CD4-positive, alpha-beta T cell treated with Interferon gamma for 1 hour (primary cell): ENCODE data around the gene WDR76.

Experiments used
- DNase-seq: peaks from one replicate; pipeline ENCODE4 v3.0.0-alpha.2; 2020

The WDR76 gene

DNA sequence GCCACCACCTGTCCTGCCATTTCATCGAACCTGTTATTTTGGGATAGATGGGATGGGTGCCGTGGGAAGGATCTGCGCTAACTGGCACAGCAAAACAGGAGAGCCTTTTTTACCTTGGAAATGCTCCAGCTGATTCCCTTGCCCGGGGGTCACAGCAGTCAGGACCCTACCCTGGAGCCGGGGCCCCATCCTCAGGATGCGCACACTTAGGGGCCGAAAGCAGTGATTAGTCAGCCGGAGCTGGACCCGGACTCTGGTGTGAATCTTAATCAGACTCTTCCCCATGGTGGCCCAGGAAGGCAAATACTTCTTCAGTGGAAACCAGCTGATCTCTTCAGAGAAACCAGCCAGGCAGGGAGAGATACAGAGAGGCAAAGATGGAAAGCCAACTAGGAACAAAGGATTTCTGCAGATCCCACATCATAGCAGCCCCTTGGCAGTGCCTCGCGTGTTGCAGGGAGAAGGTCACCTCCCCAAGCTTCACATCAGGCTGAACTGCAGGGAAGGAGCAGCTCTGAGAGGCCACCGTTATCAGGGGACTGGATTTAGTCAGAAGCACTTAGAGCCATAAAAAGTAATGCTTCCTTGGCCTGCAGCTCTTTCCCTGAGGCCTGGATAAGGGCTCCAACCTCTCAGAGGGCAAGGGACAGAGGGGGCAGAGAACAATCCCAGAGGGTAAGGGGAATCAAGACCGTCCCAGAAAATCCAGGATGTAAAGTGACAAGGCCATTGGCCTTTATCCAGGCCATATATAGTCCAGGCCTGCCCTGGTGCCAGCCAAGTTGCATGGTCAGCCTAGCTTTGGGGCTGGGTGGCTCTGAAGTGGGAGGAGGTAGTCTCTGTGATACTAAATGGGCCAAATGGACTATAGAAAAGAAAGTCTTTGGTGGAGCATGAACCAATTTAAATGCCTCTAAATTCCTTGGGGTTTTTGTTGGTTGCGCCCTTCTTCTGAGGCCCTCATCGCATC lies 52.9 kb downstream of the WDR76 start:
- DNase-seq, result no peak

GRCh38 chr15:43880406-43881194 lies 53.8 kb downstream of the WDR76 start:
- DNase-seq, result no peak

DNA sequence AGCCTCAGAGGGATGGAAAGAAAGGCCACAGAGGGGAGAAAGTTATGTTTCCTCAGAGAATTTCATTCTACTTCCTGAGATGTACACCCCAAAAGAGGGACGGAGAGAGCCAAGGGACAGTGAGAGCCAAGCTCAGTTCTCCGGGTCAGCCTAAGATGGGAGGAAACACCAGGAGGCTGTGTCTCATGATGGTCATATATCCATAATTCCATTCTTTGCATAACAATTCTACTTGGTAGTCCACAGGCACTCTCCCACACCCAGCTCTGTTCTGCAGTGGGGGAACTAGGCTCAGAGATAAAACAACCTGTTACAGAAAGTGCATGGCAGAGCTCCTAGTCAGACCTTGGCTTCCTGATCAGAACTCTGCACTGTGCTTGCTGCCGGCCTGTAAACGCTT lies 54.4 kb downstream of the WDR76 start:
- DNase-seq, result no peak

GRCh38 chr15:43881944-43882343 lies 55.1 kb downstream of the WDR76 start:
- DNase-seq, result no peak

DNA sequence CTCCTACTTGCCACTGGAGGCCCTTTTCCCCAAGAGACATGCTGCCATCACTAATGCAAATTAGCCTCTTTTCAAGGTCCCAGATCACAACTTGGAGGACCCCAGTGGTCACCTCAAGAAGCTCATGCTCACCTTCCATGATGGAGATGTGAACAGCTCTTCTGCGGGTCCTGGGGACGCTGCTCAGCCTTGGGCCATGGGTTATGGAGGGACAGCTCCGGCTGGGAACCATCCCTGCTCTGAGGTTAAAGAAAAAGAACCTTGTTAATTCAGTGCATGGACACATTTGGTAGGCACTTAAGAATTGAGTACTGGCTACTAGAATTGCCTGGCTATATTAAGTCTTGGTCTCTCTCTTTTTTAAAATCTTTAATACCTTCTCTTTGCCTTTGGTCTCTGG lies 56.8 kb downstream of the WDR76 start:
- no peak for DNase-seq

DNA sequence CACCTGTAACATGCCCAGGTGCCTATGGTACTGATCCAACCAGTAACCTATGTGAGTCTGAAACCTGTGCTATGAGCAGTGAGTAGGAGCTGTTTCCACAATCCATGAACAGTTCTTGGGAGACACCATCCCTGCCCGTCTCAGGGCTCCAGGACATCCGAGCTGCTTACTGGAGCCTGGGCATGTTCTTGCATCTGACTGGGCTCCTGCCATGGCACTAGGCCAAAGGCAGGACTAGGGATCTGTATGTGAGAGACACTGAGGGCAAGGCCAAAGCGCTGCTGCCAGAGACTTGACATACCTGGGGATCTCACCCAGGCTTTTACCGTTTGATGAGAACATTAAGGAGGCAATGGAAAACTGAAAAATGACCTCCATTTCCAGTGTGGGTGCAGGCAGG lies 59.8 kb downstream of the WDR76 start:
- no peak for DNase-seq

DNA sequence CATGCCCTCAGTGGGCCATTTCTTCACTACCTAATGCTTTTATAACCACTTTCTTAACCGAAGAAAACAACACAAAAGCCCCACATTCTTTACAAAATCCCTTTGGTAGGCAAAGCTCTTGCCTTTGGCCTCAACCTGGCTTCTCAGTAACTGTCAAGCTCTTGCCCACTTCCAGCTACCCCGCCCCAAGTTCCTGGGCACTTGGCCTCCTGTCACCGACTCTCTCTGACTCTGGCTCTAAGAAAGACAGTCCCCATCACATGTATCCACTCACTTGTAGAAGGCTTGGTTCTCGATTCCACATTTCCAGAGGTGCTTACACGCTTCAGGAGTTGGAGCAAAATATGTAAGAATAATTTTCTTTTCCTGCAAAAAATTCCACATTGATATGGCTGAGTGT lies 61.1 kb downstream of the WDR76 start:
- DNase-seq, result no peak

DNA sequence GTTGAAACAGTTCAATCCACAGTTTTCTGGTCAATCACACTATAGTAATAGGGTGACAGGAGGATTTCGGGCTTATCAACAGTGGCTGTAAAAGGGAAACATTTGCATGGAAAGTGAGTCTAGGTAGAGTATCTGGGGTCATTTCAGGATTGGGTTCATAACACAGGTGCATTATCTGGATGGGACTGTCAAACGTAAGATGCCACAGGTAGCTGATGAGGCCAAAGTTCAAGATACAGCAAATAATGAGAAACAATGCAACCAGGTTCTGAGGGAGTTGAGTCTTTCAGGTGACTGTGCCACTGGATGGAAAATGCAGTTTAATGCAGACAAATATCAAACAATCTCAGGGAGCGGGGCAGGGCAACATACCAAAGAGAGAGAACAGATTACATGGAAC lies 62.2 kb downstream of the WDR76 start:
- no peak for DNase-seq

DNA sequence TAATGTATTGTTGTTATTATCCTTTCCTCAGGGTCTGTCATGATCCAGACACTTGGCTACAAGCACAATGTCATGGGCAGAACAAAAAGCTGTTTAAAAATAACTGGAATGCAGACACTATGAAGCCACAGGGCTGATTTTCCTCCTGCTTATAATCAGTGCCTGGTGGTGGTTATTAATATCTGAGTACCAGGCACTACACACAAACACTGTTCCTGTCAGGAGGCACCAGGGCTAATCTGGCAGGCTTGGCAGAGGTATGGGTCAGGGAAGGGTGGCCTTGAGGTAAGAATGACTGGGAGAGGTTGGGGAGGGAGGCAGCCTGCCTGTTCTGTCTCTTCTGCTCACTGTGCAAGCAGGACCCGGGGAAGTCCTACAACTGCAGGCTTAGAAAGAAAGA lies 67.2 kb downstream of the WDR76 start:
- DNase-seq, result no peak

DNA sequence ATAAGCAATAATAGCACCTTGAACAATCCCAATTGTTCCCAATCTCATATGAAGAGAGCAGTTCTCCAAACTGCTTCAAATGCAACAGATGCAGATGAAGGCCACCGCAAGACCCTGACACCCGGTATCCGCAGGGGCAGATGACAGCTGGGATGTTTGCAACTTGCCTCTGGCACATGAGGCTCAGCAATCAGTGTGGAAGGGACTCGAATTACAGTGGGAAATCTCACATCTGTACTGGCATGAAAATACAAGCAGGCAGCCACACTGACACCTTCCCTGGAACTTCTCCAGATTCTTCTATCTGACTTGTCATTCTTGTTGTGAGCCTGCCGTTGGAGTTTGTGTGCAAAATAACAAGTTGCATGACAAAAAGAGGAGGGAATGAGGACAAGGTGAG lies 68.8 kb downstream of the WDR76 start:
- no peak for DNase-seq

- DNase-seq, result no peak
Observed at GRCh38 chr15:43896543-43896942, 69.7 kb downstream of the WDR76 start.

DNA sequence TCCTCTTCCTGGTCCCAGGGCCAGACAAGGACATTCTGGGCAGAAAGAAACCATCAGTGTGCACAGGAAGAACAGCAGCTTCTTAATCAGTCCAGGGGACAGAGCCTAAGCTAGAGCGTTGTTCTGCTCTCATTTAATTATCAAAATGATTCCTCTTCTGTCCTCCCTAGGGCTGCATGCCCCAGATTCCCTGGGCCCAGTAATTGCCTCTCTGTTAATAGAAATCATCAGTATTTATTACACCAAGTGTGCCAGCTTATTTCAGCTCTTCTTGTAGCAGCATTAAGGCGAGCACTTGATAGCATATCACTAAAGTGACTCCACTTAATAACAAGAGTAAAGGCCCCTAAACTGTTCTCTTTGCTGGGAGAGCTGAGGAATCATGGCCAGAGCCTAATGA lies 72.1 kb downstream of the WDR76 start:
- no peak for DNase-seq

DNA sequence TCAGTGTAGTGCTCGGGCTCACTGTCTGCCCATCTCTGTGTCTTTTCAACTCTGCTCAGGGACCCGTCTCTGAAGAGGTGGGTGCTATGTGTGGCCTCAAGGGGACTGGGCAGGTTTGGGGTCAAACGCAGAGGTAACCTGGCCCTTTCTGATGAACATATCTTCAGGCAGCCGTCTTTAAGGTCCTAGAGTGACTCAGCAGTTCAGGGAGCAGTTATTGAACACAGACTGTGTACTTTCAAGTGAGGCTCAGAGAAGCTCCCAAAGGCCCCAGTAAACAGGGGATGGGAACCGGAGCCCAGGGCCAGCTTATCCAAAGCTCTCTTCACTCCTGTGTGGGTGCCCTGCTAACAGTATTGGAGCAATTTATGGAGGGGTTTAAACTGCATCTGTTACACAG lies 73.1 kb downstream of the WDR76 start:
- no peak for DNase-seq

DNA sequence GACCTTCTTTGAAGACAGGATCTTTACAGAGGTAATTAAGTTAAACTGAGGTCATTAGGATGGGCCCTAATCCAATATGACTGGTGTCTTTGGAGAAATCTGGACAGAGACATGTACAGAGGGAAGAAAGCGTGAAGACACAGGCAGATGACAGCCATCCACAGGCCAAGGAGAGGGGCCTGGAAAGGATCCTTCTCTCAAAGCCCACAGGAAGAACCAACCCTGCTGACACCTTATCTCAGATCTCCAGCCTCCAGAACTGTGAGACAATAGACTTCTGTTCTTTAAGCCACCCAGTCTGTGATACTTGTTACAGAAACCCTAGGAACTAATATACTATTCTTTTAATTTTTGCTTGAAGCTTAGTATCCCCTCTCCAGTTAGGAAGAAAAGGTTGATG lies 74.2 kb downstream of the WDR76 start:
- no peak for DNase-seq

- DNase-seq, result no peak
Observed at GRCh38 chr15:43901495-43901894, 74.7 kb downstream of the WDR76 start.

DNA sequence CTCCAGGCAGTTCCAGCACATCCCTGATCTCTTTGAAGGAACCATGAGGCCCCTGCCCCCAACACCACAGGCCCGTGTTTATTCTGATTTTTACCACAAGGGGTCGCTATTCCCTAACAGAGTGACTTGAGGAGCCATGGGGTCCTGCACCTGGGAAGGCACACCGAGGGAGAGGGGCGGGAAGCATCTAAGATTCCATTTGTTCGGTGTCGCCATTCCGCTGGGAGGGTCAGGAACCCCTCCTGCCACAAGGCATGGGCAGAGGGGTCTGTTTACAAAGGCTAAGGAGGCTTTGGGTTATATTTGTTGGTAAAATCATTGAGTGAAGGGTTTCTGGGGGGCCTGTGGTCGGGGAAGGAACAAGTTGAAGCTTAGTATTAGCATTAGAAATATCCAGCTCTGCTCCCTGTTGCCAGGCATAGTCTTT lies 77.1 kb downstream of the WDR76 start:
- DNase-seq, result peak; percentile 16

- DNase-seq, result no peak
Observed at GRCh38 chr15:43905755-43906154, 79.0 kb downstream of the WDR76 start.

- DNase-seq, result no peak
Observed at GRCh38 chr15:43908516-43909050, 81.8 kb downstream of the WDR76 start.

DNA sequence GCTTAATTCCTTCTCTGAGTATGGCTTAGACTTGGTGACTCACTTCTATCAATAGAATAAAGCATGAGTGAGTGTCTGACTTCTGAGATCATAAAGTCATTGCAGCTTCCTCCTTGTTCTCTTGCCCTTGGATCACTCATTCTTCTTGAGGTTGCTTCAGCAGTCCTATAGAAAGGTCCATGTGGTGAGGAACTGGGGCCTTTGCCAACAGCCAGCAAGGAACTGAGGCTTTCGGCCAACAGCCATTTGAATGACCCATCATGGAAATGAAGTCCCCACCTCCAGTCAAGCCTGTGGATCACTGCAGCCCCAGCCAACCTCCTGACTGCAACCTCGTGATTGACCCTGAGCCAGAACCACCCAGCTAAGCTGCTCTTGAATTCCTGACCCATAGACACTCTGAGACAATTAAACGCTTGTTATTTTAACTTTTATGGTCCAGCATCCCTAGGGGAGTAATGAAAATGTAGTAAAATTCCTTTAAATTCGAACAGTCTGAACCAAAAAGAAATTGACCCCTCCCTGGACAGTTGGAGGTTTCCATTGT lies 84.5 kb downstream of the WDR76 start:
- DNase-seq, result no peak

DNA sequence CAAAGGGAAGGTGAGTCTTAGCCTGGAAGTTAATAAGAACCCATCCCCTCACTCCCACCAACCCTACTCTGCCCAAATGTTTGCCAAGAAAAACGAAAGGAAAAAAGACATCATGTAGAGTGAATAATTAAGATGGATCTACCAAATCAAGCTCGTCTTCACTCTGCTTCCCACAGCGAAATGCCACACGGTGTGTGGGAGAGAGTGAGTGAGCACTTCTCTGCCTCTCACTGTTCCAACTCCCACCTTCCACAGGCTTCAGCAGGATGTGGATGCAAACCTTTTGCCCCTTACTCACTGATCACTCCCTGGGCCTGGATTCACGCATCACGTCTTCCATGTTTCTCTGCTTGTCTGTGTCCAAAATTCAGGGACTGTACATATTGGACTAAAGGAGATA lies 85.4 kb downstream of the WDR76 start:
- no peak for DNase-seq

GRCh38 chr15:43913026-43913780 lies 86.4 kb downstream of the WDR76 start:
- DNase-seq, result no peak

DNA sequence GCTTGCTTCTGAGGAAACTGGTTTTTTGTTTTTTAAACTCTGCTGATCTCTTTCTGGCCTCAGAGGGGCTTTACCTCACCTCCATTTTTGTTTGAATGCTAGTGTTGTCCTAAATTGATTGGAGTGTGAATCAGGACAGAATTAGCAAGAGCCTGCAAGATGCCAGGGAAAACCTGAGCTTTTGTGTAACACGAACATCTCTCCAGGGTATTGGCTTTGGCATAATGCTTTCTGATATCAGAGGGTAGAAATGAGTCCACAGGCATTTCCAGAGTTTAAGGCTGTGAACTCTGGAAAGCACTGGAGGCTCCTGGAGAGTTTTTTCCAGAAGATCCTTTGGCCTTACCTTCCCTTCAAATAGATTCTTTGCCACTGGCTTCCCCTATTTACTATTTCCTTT lies 87.1 kb downstream of the WDR76 start:
- DNase-seq, result no peak
